GM19099 (cell line): ENCODE measurements around the gene URB1.

Experiments used
- POLR2A ChIP-seq: IDR thresholded peaks from 3 replicates; pipeline ENCODE4 v1.6.1; 2011; ENCODE audit warnings: low read depth; ENCODE audit not compliant: insufficient read length; ENCODE audit errors: extremely low read depth

Gene URB1

DNA sequence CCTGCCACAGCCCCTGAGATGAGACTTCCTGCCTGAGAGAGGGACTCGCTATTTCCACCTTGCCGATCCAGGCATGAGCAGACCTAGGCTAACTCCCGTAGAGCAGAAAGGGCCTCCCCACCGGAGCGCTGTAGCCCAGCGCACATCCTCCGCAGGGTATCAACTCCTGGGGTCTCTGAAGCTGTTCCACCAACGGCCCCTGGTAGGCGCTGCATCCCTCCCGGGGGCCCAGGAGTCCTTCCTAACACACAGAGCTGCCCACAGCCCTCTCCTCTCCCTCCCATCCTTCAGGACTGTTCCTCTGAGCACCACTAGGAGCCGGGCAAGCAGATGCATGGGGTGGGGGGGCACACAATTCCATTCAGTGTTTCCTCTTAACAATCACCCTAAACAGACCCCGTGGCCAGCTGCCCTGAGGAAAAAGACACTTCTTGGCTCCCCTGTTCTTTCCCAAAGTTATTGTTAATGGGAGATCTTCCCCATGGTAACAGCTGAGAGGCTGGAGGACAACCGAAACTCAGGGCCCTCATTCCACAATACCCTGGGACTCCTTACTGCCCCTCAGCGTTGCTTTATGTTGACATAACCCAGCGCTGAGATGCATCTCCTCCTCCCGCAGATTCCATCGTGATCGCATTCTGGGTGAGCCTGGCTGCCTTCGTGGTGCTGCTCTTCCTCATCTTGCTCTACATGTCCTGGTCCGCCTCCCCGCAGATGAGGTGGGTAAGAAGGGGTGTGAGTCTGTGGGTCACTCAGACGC is 86.6 kb downstream of the URB1 start:
- no peak for TF ChIP-seq POLR2A

GRCh38 chr21:32304998-32305397 is 87.8 kb downstream of the URB1 start:
- no peak for TF ChIP-seq POLR2A

GRCh38 chr21:32303385-32303784 is 89.4 kb downstream of the URB1 start:
- no peak for TF ChIP-seq POLR2A

- TF ChIP-seq POLR2A = no peak
Observed at GRCh38 chr21:32302560-32302959, 90.3 kb downstream of the URB1 start.

DNA sequence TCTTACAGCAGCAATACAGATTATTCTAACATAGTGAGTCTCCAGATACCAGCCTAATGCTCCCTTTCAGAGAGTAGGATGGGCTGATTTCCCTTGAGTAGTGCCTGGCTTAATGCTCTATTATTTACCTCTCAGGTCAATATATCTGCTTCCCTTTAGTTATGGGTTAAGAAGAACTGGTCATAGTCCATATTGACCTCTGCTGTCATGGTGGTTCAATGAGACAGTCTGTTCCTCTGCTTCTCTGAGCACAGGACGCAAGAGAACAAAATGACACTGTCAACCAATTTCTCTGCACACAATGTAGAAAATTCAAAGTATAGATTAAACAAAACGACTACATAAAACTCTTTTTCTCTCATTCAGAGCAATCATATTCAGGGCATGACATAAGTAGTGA is 91.2 kb downstream of the URB1 start:
- TF ChIP-seq POLR2A = no peak

DNA sequence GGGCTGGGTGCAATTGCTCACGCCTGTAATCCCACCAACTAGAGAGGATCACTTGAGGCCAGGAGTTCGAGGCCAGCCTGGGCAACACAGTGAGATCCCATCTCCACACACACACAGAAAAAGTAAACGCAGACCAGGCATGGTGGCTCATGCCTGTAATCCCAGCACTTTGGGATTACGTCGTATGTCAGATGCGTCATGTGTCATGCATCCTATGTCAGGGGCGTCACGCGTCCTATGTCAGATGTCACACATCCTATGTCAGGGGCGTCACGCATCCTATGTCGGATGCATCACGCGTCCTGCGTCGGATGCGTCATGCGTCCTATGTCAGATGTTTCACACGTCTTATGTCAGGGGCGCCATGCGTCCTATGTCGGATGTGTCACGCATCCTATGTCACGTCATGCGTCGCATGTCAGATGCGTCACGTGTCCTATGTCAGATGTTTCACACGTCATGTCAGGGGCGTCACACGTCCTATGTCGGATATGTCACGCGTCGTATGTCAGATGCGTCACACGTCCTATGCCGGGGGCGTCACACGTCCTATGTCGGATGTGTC is 92.6 kb downstream of the URB1 start:
- TF ChIP-seq POLR2A = no peak

DNA sequence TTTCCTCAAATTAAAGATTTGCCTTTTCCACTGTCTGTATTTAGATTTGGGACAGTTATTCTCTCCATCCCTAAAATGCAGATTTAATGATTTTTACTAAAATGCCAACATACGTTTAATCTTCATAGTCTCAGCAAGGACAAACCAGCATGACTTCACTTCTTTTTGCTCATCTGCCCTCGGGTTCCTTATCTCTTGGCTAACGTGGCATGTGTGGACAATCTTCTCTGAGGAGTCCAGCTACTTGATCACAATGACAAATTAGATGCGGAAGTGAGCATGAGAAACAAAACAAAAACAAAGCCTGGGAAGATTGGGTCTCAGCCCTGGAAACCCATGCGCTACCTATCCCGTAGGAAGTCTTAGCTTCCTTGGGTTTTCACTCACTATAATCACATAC is 93.1 kb downstream of the URB1 start:
- no peak for TF ChIP-seq POLR2A

DNA sequence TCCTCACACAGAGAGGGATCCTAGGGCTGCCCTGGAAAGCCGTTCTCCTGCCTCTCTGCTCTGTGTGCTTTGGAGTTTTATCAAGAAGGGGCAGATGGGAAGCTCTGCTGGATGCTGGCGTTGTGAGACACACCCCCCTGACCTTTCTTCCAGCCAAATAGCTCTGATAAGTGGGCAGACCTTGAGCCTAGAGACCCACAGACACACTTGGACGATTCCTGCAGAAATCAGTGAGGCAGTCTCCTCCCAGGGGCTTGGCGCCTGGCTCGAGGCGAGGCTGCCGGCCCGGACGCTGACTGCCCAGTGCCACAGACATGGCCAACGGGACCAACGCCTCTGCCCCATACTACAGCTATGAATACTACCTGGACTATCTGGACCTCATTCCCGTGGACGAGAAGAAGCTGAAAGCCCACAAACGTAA is 94.1 kb downstream of the URB1 start, which contains the start of gene MRAP:
MRAP (plus strand) TSS at position 198 of the 424 bp plus-strand sequence; CDS start at position 315, 117 bp downstream.
- no peak for TF ChIP-seq POLR2A

DNA sequence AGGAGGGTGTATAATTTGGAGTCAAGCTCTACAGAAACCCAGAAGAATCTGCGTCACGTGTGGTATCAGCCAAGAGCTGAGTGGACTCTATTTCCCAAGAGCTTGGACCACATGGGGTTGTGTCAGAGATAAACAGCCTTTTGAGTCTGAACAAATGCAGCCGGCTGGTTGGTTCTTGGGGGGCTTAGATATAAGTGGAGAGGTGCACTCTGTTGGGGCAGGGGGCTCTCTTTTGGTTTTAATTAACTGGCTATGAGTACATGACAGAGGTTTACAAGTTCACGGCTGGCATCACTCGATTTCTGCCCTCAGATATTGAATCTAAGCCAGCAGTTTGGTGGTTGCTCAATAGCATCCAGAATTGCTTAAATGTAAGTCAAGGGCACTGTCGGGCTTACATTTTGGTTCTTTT is 94.7 kb downstream of the URB1 start:
- no peak for TF ChIP-seq POLR2A

DNA sequence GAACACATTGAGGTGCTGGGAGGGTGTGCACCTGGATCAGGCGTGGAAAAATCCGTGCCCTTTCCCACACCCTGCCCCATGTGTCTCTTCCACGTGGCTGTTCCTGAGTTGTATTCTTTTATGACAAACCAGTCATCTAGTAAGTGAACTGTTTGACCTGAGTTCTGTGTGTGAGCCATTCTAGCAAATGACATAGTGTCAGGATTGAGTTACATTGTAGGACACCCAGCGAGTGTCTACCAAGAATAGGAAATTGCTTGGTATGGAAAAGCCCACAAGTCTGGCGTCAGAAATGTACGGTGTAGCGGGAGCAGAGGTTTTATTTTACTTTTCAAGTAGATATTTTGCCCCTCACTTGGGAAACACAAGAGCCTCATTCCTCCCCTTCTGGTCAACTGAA is 95.4 kb downstream of the URB1 start:
- no peak for TF ChIP-seq POLR2A

DNA sequence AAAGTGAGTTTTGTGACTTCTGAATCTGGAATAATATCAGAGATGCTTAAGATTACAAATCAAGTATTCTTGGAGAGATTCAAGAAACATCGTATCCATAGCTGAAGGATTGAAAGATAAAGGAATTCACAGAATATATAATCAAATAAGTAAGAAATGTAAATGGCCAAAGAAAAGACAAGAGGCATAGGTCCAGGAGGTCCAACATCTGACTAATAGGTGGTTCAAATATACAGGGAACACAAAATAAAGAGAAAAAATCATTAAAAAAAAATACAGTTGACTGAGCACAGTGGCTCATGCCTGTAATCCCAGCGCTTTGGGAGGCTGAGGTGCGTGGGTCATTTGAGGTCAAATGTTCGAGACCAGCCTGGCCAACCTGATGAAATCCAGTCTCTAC is 107.3 kb downstream of the URB1 start:
- TF ChIP-seq POLR2A = no peak

DNA sequence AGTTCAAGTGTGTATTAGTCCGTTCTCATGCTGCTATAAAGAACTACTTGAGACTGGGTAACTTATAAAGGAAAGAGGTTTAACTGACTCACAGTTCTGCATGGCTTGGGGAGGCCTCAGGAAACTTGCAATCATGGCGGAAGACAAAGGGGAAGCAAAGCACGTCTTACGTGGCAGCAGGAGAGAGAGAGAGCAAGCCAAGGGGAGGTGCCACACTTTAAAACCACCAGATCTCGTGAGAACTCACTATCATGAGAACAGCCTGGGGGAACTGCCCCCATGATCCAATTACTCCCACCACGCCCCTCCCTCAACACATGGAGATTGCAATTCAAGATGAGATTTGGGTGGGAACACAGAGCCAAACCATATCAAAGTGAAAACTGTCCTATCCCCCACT is 109.8 kb downstream of the URB1 start:
- TF ChIP-seq POLR2A = no peak

GRCh38 chr21:32281531-32281930 is 111.3 kb downstream of the URB1 start:
- TF ChIP-seq POLR2A = no peak

DNA sequence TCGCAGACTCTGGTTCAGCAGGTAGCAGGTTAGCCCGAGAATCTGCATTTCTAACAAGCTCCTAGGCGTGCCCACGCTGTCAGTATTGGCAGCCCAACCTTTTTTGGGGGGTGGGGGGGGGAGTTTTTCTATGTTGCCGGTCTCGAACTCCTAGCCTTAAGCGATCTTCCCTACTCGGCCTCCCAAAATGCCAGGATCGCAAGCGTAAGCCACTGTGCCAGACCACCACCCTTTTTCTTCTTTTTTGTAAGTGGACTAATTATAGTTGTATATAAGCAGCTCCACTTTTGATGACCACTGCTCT is 113.5 kb downstream of the URB1 start:
- TF ChIP-seq POLR2A = no peak

DNA sequence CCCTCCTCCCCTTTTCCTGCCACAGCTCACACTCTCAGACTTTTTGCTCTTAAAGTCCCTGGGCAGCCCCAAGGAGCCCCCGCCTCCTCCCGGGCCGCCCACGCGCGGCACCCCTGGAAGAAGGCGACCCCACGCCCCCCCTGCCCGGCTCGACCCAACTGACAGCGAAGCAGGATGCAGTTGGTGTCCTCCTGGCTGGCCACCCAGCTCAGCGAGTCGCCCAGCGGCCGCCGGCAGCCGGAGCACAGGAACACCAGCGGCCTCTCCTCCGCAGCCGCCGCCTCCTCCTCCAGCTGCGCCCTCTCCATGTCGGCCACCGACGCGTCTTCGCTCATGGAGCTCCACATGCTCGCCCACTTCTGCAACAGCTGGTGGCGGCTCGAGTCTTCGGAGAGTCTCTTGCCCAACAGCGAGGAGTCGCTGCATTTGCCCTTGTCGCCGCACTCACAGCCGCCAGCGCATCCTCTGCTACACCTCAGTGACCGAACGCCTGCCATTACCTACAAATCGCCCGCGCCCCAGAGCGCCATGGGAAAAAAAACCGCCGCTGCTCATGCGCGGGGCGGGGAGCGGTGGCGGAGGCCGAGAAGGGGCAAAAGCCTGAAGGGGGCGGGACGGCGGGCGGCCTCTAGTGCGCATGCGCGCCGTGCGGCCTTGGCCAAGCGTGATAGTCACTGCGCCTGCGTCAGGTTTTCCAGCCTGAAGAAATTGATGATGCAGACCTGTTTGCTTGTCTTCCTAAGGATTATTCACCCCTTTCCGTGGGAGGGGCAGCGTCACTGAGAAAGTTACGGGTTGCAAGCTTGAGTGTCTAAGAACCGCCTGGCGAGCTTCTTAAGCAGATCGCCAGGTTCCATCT is 114.1 kb downstream of the URB1 start, which contains the start of gene MIS18A:
MIS18A (minus strand) TSS at position 532 of the 859 bp plus-strand sequence; CDS start at position 497, 35 bp downstream.
- TF ChIP-seq POLR2A = peak; percentile 72

DNA sequence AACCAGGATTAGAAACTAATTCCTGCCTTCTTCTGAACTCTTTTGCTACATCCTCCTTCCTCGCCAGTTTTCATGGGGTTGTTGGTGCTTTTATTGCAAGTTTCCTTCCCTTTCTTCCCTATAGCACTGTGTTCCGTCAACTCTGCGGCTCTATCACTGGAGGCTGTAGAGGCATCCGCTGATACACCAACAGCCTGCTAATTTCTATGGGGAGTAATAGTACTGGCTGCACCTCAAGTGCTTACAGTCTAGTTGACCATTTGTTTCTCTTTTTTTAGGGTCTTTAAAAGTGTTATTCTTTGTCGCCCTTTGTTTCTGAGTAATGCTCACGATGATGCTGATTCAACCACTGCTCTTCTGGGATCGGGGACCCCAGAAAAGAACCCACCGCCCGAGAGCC is 114.7 kb downstream of the URB1 start:
- TF ChIP-seq POLR2A = no peak
